Heart right ventricle (tissue), 16 donors: Measurements from ENCODE around the gene DEXI. TPM values are rescaled to one million over a fixed set of nuclear protein-coding genes. Genes with fewer than 3 reads are reported as not detected.

Experiments used
- ATAC-seq, 8 donors: fragments of 200-7000 bp; cut with Tn5 transposase; one replicate each; pipeline ENCODE4 v1.9.1; 2020; ENCODE audit warnings: mild to moderate bottlenecking in 8 of 8, moderate library complexity in 8 of 8, moderate number of reproducible peaks in 1 of 8
- DNase-seq, 2 donors: peaks; one replicate each; pipeline ENCODE4 v3.0.0-alpha.2; 2020
- H3K27ac ChIP-seq, 10 donors: fragments of 200-600 bp; sonication (generic) in 2 of 10; one replicate each; pipeline versions ENCODE4 v1.5.0 to v1.8.0; 2020 to 2022; ENCODE audit warnings: mild to moderate bottlenecking in 3 of 10
- H3K27me3 ChIP-seq, 7 donors: fragments of 200-600 bp; one replicate each; pipeline ENCODE4 v1.8.0; 2021 to 2022; ENCODE audit warnings: mild to moderate bottlenecking in 2 of 7
- H3K36me3 ChIP-seq, 9 donors: fragments of 200-600 bp; sonication (generic) in 1 of 9; one replicate each; pipeline versions ENCODE4 v1.5.0 to v1.8.0; 2020 to 2022; ENCODE audit warnings: mild to moderate bottlenecking in 2 of 9
- H3K4me1 ChIP-seq, 9 donors: fragments of 200-600 bp; sonication (generic) in 1 of 9; one replicate each; pipeline versions ENCODE4 v1.5.0 to v1.8.0; 2020 to 2022; ENCODE audit warnings: mild to moderate bottlenecking in 4 of 9
- H3K4me3 ChIP-seq, 10 donors: fragments of 200-600 bp; sonication (generic) in 2 of 10; one replicate each; pipeline versions ENCODE4 v1.5.0 to v1.8.0; 2020 to 2022; ENCODE audit warnings: mild to moderate bottlenecking in 7 of 10, moderate library complexity in 2 of 10
- H3K9me3 ChIP-seq, 11 donors: fragments of 200-600 bp in 10 of 11; sonication (generic) in 2 of 11; one replicate each; pipeline versions ENCODE4 v1.5.0 to v1.8.0; 2013 to 2022; ENCODE audit warnings: mild to moderate bottlenecking in 2 of 11, control low read depth in 1 of 11, moderate library complexity in 1 of 11
- WGBS, 2 donors: extraction: QIAGEN DNeasy Blood & Tissue Kit; methylation state at CpG; one replicate each; pipeline ENCODE4 v1.1.7; 2013; ENCODE audit warnings: inconsistent platforms in 1 of 2; 5-methylcytosine and 5-hydroxymethylcytosine counted together
- intact Hi-C, 10 donors: fragments of 100-400 bp; cut with DNase I; formaldehyde crosslinking; loops; one replicate each; pipeline versions ENCODE4 v1.11.1 to v1.14.2; 2022
- polyA plus RNA-seq, 2 donors: library from polyadenylated mRNA; stranded (reverse); fragments of 200-250 nt; gene quantifications; one replicate each; pipeline ENCODE4 v1.2.3, GENCODE V29; 2013
- total RNA-seq, 10 donors: library from RNA; stranded (reverse); fragmentation: NEBNext Ultra II Directional in 3 of 10; extraction: Animal tissue kit (Norgen Biotek cat#: 25700) in 3 of 10; gene quantifications; one replicate each; pipeline versions ENCODE4 v1.2.1 to v1.2.4, GENCODE V29; 2021 to 2023
- TF ChIP-seq, protein P1 (sequence below), 9 donors: fragments of 200-600 bp; sonication (generic) in 2 of 9; IDR thresholded peaks; one replicate each; pipeline versions ENCODE4 v1.5.0 to v1.8.0; 2021 to 2022; ENCODE audit warnings: antibody characterized with exemption in 9 of 9, mild to moderate bottlenecking in 5 of 9, moderate library complexity in 1 of 9
- donor health status: Arrhythmogenic right ventricular cardiomyopathy.
- donor health status: ischemic (EF 13 %, LVEDD 7.1; RV severe dilation, severe dysfunction).
- donor health status: healthy with polysubstance abuse.
- donor health status: DM: no; HTN: yes; CAD: no.
- donor health status: DM: no; HTN: no; CAD: no.
- donor health status: ischemic (EF 25% LVEDD 6.9; RV normal size, moderate dysfunction).
- donor health status: ischemic (EF 25% LVEDD 5.7; RV mildly dilated, moderate dysfunction).
- donor health status: healthy.
- donor health status: DM: yes; HTN: yes; CAD: no.
- donor health status: Ischemic cardiomyopathy.
- donor health status: ischemic (EF 35%, LVEDD 5.7; RV mildly dilated, moderate dysfunction).
- donor health status: nonischemic (EF 11% LVEDD 7.7; RV severe dilation, severe dysfunction).
- donor health status: DM: yes; HTN: yes; CAD: no.
- donor health status: PGD.
- donor health status: ischemic (EF 29% LVEDD 5.4; RV normal size, mild dysfunction).
- donor health status: nonischemic (EF 23%, LVEDD 6.1; RV moderate dilation, normal function).

Gene DEXI
- total and polyA plus RNA-seq, 12 donors: 68.8 to 109 (median 88.5) TPM

DNA sequence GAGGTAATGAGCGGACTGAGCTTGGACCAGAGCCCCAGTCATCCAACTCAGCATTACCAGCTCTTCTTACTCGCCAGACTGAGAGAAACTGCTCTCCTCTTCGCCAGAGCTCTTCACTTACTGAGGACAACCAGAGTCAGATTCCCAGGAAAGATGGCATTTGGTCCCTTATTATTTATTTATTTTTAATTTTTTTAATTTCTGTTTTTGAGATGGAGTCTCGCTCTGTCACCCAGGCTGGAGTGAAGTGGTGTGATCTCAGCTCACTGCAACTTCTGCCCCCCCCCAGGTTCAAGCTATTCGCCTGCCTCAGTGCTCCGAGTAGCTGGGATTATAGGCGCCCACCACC is 23.3 kb downstream of the DEXI start:
- H3K4me3 ChIP-seq: peak overlapping the region in 1 of 10 donors; percentile 22
- intact Hi-C loops: loop anchor here (2.0 to 10.0 kb wide), 17 partner anchors 42 to 664 kb away; partner anchors contain the start of genes CIITA (in 2 of the 10) and NUBP1 (in 2 of the 10)
- no peaks in the 10 kb centered on the region for H3K27me3 ChIP-seq
- DNase-seq (no peak), ATAC-seq (no peak)
- no peaks in the 10 kb centered on the region for H3K9me3 ChIP-seq
- peak overlapping the region in 5 of 10 donors; percentile 17 to 70 (median 65) for H3K27ac ChIP-seq
- 54 to 59% methylated on average over 7 of the region's 7 CpGs for WGBS, 2 donors
- H3K4me1 ChIP-seq: peaks cover 18 to 59% (median 49%) of the 10 kb centered on the region in 9 donors
- H3K36me3 ChIP-seq: peaks cover 0 to 99% (median 0%) of the 10 kb centered on the region in 9 donors
- TF ChIP-seq, protein P1, sequence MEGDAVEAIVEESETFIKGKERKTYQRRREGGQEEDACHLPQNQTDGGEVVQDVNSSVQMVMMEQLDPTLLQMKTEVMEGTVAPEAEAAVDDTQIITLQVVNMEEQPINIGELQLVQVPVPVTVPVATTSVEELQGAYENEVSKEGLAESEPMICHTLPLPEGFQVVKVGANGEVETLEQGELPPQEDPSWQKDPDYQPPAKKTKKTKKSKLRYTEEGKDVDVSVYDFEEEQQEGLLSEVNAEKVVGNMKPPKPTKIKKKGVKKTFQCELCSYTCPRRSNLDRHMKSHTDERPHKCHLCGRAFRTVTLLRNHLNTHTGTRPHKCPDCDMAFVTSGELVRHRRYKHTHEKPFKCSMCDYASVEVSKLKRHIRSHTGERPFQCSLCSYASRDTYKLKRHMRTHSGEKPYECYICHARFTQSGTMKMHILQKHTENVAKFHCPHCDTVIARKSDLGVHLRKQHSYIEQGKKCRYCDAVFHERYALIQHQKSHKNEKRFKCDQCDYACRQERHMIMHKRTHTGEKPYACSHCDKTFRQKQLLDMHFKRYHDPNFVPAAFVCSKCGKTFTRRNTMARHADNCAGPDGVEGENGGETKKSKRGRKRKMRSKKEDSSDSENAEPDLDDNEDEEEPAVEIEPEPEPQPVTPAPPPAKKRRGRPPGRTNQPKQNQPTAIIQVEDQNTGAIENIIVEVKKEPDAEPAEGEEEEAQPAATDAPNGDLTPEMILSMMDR (IDR thresholded peaks at IDR 0.05): peak in 1 of 9 donors; percentile 3

DNA sequence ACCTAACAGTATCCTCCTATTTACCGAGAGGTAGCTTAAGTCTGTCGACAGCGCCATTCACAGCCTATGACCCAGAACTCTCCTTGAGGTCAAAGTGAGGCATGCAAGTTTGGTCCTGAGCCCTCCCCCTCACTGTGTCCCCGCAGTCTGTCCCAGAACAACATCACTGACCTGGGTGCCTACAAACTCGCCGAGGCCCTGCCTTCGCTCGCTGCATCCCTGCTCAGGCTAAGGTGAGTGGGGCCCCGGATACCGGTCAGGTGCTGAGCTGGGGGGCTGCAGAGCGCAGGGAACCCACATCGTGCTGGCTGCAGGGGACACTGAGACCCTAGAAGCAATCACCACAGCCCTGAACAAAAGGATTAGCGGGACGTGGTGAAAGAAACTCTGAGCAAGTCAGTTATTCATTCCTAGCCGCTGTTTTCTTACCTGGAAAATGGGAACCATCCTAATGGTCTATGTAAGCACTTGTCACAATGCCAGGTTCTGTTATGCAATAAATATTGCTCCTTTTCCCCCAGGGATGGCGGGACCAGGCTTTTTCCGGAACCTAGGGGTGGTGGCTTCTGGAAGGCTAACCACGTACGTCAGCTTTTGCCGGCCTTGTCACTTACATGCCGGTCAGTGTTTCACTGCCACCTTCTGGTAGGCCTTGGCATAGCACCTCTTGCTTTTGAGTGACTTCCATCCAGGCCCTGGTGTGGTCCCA is 23.8 kb downstream of the DEXI start:
- intact Hi-C loops: loop anchor here (2.0 to 10.0 kb wide), 17 partner anchors 41 to 664 kb away; partner anchors contain the start of genes CIITA (in 2 of the 10) and NUBP1 (in 2 of the 10)
- H3K36me3 ChIP-seq: peaks cover 0 to 97% (median 0%) of the 10 kb centered on the region in 9 donors
- ATAC-seq (peak; percentile 69 to 89 (median 78)), DNase-seq (peak; percentile 86 to 95)
- peaks cover 17 to 54% (median 46%) of the 10 kb centered on the region in 9 donors for H3K4me1 ChIP-seq
- 35 to 50% methylated on average over 21 of the region's 21 CpGs for WGBS, 2 donors
- no peaks in the 10 kb centered on the region for H3K27me3 ChIP-seq
- no peaks in the 10 kb centered on the region for H3K9me3 ChIP-seq
- peak overlapping the region in 5 of 10 donors; percentile 21 to 34 (median 26) for H3K4me3 ChIP-seq
- TF ChIP-seq, protein P1 (IDR thresholded peaks at IDR 0.05): peak; percentile 86 to 98 (median 96)
- H3K27ac ChIP-seq: peak overlapping the region in 8 of 10 donors; percentile 17 to 70 (median 62)

DNA sequence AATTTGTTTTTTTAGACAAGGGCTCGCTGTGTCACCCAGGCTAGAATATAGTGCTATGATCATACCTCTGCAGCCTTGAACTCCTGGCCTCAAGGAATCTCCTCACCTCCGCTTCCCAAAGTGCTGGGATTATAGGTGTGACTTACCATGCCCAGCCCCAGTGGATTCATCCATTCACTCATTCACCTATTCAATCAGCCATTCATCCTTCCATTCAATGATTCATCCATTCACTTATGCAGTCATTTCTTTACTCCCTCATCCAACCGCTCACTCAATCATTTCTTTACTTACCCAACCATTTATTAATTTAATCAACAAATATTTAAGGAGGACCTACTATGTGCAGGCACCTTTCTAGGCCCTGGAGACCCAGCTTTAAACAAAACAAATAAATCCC is 25.7 kb downstream of the DEXI start:
- ATAC-seq (no peak), DNase-seq (no peak)
- intact Hi-C loops: loop anchor here in 8 of 10 donors (5.0 to 10.0 kb wide), 13 partner anchors 39 to 662 kb away; partner anchors contain the start of genes CIITA (in 2 of the 8) and NUBP1 (in 2 of the 8)
- peaks cover 6 to 42% (median 27%) of the 10 kb centered on the region in 9 donors for H3K4me1 ChIP-seq
- TF ChIP-seq, protein P1 (IDR thresholded peaks at IDR 0.05): no peak
- no peaks in the 10 kb centered on the region for H3K9me3 ChIP-seq
- H3K27ac ChIP-seq: no peak overlapping the region
- H3K36me3 ChIP-seq: peaks cover 0 to 97% (median 0%) of the 10 kb centered on the region in 9 donors
- H3K4me3 ChIP-seq: no peak overlapping the region
- 65 to 72% methylated on average over 3 of the region's 3 CpGs for WGBS, 2 donors
- H3K27me3 ChIP-seq: no peaks in the 10 kb centered on the region

DNA sequence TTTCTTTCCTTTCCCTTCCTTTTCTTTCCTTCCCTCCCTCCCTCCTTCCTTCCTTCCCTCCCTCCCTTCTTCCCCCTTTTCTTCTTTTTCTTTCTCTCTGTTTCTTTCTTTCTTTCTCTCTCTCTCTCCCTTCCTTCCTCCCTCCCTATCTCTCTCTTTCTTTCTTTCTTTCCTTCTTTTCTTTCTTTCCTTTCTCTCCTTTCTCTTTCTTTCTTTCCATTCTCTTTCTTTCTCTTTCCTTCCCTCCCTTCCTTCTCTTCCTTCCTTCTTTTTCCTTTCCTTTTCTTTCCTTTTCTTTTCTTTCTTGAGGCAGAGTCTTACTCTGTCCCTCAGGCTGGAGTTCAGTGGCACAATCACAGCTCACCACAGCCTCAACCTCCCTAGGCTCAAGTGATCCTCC is 31.0 kb downstream of the DEXI start:
- Histone ChIP-seq H3K36me3 (peaks cover 0 to 96% (median 5%) of the 10 kb centered on the region in 9 donors), H3K4me1 (peaks cover 0 to 16% (median 0%) of the 10 kb centered on the region in 9 donors), H3K27ac (no peak overlapping the region), H3K4me3 (no peak overlapping the region), H3K9me3 (no peaks in the 10 kb centered on the region), H3K27me3 (no peaks in the 10 kb centered on the region)
- ATAC-seq (no peak), DNase-seq (no peak)
- intact Hi-C loops: loop anchor here in 5 of 10 donors (10.0 kb wide), 3 partner anchors 386 to 656 kb away; no protein-coding TSS in a partner anchor
- TF ChIP-seq, protein P1 (IDR thresholded peaks at IDR 0.05): no peak
